ENCODE results near the gene IL34.
A peak's percentile ranks its signal among the peaks of the same experiment; 100 is the strongest.
"Not testable (repeated sequence)": the region's sequence is repeated elsewhere in the genome, so short reads cannot be mapped to it uniquely, and the experiment has no call there.

The IL34 gene

DNA sequence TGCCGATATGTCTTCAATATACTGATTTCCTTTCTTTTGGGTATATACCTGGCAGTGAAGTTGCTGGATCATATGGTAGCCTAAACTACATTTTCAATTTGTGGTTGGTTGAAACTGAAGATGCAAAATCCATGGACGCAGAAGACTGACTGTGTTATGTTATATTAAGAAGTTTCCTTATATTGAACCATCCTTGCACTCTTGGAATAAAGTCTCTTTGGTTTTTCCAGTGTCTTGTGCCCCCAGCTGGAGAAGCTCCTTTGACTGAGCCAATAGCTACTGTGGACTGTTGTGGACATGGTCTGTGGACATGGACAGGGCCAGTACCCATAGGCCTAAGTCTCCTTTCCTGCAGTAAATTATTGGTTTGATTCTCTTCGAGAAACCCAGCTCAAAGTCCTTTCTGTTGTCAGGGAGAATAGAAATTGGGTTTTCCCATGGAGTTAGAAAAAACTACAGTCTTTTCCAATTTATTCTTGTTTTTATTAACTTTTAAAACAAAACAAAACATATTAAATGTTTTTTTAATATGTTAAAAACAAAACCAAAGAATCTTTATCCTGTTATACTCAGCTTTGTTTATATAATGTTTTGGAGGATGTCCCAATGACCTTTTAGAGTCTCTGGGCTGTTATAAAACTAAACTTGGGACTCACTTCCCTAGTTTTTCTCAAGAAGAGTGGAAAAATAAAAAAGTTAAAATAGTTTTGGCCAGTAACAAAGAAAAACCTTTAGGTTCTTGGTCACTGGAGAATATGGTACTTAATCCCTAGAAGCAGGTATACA is 15.2 kb upstream of the IL34 start:
- DNase-seq (ENCODE audit: low read depth in 1 of 2, low spot score in 1 of 2) = no peak

GRCh38 chr16:70632273-70632672 is 14.1 kb upstream of the IL34 start:
- DNase-seq (ENCODE audit: low read depth in 1 of 2, low spot score in 1 of 2) = no peak

GRCh38 chr16:70633617-70634016 is 12.7 kb upstream of the IL34 start:
- not testable (repeated sequence) for DNase-seq (ENCODE audit: low read depth in 1 of 2, low spot score in 1 of 2)

DNA sequence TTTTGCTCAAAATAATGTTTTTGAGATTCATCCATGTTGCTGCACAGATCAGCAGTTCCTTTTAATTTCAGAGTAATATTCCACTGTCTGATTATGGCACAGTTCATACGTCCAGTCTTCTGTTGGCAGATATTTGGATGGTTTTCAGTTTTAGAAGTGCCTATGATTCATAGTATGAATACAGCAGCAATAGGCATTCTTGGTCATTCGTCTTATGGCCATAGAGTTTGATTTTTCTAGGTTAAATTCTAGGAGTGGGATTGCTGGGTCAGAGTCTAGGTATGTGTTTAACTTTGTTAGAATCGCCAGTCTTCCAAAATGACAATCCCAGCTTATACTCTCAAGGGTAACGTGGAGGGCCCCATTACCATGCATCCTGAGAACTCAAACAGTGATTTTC is 11.5 kb upstream of the IL34 start:
- DNase-seq (ENCODE audit: low read depth in 1 of 2, low spot score in 1 of 2) = no peak

- DNase-seq (ENCODE audit: low read depth in 1 of 2, low spot score in 1 of 2) = no peak
Observed at GRCh38 chr16:70635336-70636016, 10.9 kb upstream of the IL34 start.

DNA sequence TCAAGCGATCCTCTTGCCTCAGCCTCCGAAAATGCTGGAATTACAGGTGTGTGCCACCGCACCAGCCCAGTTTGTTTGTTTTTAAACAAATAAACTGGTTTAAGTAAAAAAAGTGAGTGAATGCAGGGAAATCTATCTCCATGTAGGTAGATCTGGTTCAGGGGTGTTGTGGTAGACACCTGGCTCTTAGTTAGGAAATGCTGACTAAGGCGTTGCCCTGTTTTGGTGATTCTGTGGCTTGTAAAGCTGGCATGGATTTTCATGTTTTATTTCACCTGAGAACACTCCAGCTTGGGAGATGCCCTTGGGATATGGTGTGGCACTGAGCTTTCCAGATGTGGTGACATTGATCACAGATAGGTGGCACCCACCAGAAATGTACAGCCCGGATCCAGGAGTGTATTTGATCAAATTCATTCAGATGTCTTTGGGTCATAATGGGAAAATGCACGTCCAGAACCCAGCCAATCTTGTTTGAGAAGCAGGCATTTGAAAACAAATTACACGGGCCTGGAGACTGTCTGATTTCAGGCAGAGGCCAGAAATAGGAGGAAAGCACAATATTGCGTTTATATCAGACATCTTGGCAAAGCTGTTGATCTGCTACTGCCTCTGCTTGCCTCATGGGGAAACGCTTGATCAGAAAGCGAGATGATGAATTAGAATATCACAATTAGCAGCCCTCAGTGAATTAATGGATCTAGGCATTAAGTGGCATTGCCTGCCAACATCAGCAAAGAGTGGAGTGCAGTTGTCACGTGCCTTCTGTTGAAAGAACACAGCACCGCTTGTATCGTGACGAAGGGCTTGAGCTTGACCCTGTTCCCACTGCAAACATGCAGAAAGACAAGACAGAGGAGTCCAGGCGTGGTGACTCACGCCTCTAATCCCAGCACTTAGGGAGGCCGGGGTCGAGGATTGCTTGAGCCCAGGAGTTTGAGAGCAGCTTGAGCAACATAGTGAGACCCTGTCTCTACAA is 7.3 kb upstream of the IL34 start:
- DNase-seq (ENCODE audit: low read depth in 1 of 2, low spot score in 1 of 2) = no peak

DNA sequence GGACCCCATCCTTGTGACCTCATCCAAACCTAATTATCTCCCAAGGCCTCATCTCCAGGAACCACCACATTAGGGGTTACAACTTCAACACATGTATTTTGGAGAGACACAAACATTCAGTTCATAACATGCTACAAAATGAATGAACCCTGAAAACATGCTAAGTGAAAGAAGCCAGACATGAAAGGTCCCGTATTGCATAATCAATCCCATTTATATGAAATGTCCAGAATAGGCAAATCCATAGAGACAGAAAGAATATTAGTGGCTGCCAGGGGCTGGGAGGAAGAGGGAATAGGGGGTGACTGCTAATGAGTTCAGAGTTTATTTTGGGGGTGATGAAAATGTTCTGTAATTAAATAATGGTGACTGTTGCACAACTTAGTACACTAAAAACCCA is 3.7 kb upstream of the IL34 start:
- DNase-seq (ENCODE audit: low read depth in 1 of 2, low spot score in 1 of 2) = no peak

- not testable (repeated sequence) for DNase-seq (ENCODE audit: low read depth in 1 of 2, low spot score in 1 of 2)
Observed at GRCh38 chr16:70643264-70643663, 3.1 kb upstream of the IL34 start.

DNA sequence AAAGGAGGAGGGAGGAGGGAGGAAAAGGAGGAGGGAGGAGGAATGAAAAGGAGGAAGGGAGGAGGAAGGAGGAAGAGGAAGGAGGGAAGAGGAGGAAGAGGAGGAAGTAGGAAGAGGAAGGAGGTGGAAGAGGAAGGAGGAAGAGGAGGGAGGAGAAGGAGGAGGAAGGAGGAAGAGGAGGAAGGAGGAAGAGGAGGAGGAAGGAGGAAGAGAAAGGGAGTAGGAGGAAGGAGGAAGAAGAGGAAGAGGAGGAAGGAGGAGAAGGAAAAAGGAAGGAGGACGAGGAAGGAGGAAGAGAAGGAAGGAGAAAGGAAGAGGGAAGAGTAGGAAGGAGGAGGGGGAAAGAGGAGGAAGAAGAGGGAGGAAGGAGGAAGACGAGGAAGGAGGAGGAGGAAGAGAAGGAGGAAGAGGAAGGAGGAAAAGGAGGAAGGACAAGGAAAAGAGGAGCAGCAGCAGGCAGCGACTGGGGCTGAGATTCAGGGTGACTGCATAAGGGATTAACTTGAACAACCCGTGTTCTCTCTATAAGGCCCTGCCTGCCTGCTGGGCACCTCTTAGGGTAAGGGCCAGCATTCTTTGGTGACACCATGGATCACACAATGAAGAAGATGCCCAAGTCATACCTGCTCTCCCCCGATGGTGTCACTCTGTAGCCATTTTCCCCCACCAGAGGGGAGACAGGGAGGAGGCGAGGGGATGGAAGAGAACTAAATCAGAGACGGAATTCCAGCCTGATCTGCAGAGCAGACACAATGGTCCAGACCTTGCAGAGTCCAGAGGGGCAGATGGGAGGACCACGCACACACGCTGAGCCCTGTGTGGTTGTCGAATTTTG is 1.4 kb upstream of the IL34 start:
- no peak for DNase-seq (ENCODE audit: low read depth in 1 of 2, low spot score in 1 of 2)

- DNase-seq (ENCODE audit: low read depth in 1 of 2, low spot score in 1 of 2) = no peak
Observed at GRCh38 chr16:70647441-70648359, 1.3 kb downstream of the IL34 start.

DNA sequence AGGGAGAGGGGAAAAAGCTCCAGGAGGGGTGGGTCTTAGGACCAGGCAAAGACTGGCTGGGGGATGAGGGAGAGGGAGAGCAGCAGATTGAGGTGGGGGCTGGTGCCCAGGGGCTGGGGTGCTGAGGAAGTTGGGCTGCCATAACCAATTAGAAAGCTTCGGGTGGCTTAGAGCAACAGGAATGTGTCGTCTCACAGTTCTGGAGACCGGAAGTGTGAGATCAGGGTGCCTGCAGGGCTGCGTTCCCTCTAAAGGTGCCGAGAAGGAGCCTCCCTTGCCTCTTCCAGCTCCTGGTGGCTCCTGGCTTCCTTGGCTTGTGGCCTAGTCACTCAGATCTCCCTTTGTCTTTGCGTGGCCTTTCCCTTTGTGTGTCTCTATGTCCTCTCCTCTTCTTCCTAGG is 2.2 kb downstream of the IL34 start:
- no peak for DNase-seq (ENCODE audit: low read depth in 1 of 2, low spot score in 1 of 2)

DNA sequence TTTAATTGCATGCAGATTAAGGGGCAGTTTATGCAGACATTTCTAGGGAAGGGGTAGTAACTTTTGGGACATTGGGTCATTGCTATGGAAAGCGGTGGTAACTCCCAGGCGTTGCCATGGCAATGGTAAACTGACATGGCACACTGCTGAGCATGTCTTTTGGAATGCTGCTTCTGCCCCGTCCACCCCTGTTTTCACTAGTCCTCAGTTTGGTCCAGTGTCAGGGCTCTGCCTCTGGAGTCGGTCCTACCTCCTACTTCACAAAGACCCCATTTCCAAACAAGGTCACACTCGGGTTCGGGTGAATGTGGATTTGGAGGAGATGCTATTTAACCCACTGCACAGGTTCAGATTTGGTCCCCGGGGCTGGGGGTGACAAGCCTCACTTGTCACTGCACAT is 2.9 kb downstream of the IL34 start:
- no peak for DNase-seq (ENCODE audit: low read depth in 1 of 2, low spot score in 1 of 2)

- no peak for DNase-seq (ENCODE audit: low read depth in 1 of 2, low spot score in 1 of 2)
Observed at GRCh38 chr16:70650216-70650615, 3.9 kb downstream of the IL34 start.

DNA sequence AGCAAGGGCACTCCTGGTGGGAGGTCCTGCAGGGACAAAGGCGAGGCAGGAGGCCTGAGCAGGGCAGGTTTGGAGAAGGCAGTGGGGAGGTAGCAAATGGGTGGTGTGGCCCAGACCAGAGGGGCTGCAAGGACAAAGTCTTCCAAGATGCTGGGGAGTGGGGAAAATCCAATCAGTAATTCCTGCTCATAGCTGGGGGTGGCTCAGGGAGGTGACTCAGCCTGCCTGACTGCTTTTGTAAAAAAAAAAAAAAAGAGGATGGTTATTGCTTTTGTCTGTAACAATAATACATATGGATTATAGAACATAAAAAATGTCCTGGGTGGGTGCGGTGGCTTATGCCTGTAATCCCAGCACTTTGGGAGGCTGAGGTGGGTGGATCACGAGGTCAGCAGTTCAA is 5.2 kb downstream of the IL34 start:
- DNase-seq (ENCODE audit: low read depth in 1 of 2, low spot score in 1 of 2) = no peak

DNA sequence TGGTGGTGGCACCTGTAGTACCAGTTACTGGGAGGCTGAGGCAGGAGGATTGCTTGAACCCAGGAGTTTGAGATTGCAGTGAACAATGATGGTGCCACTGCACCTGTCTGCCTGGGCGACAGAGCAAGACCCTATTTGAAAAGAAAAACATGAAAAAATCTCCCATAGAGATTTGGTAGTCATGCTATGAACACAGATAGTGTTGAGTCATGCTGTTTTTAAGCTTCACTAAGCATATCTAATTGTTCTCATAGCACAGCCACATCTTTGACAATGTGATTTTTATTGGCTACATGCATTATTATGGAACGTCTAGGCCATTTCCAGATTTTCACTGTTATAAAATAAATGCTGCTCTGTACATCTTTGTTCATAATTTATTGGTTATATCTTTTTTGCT is 6.0 kb downstream of the IL34 start:
- DNase-seq (ENCODE audit: low read depth in 1 of 2, low spot score in 1 of 2) = no peak

DNA sequence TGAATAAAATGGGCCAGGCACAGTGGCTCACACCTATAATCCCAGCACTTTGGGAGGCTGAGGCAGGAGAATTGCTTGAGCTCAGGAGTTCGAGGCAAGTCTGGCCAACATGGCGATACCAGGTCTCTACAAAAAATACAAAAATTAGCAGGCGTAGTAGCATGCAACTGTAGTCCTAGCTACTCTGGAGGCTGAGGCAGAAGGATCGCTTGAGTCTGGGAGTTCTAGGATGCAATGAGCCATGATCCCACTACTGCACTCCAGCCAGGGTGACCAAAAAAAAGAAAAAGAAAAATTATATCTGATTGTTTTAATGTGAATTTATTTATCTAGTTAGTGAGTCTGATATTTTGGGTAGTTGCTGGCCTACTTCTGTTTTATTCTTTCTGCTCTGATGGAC is 7.0 kb downstream of the IL34 start:
- DNase-seq (ENCODE audit: low read depth in 1 of 2, low spot score in 1 of 2) = no peak

DNA sequence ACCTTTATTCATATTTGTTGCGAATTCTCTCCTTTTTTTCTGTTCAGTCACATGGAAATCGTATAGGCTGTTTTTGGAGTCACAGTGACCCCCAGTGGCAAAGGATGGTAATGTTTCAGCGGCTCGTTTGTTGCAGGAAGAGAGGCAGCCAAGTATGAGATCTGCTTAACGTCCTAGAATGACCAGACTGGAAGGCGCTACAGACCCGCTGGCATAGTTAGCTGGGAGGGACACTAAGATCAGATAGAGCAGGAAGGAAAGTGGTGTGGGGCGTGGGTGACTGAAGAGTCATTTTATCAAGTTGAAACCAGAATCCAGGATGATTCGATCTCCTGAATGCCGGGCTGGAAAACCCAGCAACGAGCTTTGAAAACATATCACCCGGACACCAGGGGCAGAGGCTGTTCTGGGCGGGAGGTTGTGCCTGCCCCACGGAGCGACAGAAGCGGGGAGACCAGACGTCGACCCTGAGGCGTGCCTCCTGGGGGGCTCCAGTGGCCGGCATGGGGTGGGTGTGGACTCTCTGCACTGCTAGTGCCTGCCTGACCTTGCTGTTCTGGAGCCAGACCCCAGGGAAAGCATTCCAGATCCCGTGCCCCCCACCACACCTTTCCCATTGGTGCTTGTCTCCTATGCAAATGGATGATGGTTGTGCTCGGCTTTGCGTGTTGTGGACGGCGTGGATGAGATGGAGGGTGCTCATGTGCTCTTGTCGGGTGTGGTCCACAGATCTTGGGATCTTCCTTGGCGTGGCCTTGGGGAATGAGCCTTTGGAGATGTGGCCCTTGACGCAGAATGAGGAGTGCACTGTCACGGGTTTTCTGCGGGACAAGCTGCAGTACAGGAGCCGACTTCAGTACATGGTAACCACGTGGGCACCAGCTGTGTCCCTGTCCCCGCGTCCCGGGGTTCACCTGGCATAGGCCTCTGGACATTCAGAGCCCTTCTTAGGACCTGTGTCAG is 7.7 kb downstream of the IL34 start:
- DNase-seq (ENCODE audit: low read depth in 1 of 2, low spot score in 1 of 2) = peak; percentile 63 to 66

DNA sequence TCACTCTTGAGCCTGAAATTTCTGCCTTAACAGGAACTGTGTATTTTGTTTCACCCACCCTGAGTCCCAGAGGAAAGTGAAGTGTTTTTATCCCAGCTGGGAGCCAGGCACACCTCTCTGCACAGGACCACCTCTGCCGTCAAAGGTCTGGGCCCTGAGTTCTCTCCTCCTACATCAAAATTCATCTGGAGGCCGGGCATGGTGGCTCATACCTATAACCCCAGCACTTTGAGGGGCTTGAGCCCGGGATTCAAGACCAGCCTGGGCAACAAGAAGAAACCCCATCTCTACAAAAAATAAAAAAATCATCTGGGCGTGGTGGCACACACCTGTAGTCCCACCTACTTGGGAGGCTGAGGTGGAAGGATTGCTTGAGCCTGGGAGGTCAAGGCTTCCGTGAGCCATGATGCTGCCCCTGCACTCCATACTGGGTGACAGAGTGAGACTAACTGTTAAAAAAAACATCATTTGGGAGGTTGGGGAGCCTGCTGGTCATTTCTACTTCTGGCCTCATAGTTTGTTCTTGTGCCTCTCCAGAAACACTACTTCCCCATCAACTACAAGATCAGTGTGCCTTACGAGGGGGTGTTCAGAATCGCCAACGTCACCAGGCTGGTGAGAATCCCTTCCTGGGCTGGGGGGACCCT is 9.8 kb downstream of the IL34 start:
- no peak for DNase-seq (ENCODE audit: low read depth in 1 of 2, low spot score in 1 of 2)
